AML-193 (cell line): Measurements from ENCODE around the gene PDP2.
"Not testable (repeated sequence)": the region's sequence is repeated elsewhere in the genome, so short reads cannot be mapped to it uniquely, and the experiment has no call there.

Experiments used
- DNase-seq, 2 experiments: peaks; one replicate each; lab custom pipeline; 2025; lab: John Stamatoyannopoulos, UW

The PDP2 gene

GRCh38 chr16:66853261-66854139 lies 26.8 kb upstream of the PDP2 start:
- no peak for DNase-seq

DNA sequence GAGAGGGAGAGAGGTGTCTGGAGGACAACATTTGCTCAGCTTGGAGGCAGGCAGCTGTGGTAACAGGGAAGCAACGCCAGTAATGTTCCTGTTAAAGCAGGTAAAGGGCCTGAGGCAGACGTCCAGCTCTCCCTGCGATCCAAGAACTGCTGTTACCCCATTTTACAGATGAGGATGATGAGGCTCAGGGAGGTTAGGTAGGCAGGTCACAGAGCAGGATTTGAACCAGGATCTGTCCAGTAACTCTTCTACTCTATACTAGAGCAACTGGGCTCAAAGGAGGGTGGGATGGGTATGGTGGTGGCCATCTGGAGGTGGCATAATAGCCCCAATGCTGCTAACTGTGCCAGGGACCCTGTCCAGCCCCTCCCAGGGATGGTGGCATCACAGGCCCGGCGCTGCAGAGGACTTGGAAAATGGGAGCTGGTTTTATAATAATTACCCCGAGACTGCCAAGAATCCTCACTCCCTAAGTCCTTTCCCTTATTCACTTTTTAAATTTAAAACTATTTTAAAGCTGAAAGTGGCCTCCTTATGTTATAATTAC lies 24.1 kb upstream of the PDP2 start:
- no peak for DNase-seq

DNA sequence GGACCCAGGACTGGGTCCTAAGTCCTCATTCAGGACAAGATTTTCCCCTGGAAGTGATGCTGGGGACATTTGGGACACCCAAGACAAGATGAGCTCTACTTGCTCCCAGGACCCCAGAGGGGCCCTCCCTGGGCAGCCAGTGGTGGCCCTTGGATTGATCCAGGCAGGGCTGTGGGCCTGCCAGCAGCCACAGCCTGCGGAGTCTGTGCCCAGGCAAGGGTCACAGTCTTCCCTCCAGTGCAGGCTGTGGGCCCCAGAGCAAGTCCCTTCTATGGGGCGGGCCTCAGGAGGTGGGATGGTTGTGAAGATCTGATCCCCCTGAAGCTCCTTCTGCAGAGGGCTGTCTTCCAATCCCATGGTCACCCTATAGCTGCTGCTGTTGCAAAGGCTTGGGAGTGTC lies 23.5 kb upstream of the PDP2 start:
- DNase-seq = no peak

DNA sequence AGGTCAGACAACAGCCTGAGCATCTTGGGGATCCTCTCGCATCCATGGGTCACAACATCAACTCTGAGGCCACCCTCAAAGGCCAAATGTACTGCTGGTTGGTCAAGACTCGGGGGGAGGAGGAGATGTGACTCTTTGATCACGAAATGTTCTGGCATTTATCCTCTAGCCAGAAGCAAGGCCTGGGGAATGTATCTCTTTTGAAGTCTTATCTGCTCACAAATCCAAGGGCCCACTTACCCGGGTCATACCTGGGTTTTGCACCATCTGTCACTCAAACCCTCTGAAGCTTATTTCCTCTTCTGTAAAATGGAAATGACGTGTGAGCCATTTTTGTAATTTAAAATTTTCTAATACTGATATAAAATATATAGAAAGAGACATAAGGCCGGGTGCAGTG lies 22.9 kb upstream of the PDP2 start:
- DNase-seq = no peak

DNA sequence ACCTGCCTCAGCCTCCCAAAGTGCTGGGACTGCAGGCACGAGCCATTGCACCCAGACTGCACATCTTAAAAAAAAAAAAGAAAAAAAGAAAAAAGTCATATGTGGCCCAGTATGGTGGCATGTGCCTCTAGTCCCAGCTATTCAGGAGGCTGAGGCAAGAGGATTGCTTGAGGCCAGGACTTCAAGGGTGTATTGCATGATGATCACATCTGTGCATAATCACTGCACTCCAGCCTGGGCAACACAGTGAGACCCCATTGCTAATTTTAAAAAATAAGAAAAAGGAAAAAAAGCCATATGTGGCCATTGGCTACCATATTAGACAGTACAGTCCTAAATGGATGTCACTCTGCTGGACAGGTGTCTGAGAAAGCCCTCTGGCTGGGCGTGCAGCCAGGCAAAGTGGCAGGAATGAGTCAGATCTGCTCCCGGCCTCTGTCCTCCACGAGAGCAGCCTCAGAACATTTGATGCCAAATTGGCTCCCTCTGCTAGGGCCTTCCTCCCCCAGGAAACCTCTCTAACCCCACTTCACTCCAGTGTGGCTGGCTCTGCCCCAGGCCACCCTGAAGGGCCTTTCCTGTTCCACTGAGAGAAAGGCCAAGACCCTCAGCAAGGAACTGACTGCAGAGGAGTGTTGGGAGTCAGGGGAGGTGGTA lies 21.4 kb upstream of the PDP2 start:
- no peak for DNase-seq

- DNase-seq = no peak
Observed at GRCh38 chr16:66859397-66860068, 20.8 kb upstream of the PDP2 start.

- no peak for DNase-seq
Observed at GRCh38 chr16:66862023-66862520, 18.2 kb upstream of the PDP2 start.

DNA sequence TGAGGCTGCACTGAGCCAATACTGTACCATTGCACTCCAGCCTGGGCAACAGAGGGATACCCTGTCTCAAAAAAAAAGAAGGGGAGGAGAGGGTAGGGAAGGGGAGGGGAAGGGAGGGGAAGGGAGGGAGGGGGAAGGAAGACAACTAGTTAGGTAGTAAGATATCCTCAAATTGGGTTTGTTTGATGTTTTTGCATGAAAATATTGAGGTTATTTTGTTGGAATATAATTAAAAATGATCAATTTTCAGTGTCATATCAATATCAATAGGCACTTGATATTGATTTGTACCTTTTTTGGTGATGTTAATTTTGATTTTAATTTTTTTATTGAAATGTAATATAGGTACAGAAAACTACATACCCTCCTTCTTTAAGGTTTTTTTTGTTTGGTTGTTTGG lies 16.6 kb upstream of the PDP2 start:
- DNase-seq = no peak

DNA sequence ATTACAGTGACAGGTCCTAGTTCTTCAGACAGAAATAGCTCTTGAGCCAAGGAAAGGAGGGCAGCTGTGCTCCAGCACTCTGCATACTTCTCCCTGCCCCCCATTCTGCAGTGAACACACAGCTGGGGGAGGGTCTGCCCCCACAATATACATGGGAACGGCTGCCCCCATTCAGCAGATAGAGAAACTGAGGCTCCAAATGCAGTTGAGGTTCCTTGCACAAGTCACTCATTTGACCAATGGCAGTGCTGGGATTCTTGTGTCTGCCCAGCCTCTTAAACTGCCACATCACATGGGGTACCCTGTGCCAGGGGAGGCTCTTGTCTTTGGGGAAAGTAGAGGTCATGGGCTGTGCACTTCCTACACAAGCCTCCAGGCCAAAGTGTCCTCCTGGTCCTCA lies 10.9 kb upstream of the PDP2 start:
- no peak for DNase-seq

DNA sequence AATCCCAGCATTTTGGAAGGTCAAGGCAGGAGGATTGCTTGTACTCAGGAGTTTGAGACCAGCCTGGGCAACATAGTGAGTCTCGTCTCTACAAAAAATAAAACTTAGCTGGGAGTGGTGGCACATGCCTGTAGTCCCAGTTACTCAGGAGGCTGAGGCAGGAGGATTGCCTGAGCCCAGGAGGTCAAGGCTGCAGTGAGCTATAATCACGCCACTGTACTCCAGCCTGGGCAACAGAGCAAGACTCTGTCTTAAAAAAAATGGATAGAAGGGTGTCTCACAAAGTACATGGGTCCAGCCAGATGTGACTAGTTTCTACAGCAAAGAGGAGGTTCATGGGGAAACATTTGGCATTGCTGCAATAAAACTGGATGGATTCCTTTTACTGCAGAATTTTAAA lies 9.0 kb upstream of the PDP2 start:
- not testable (repeated sequence) for DNase-seq

GRCh38 chr16:66871840-66872239 lies 8.5 kb upstream of the PDP2 start:
- no peak for DNase-seq

GRCh38 chr16:66872559-66872942 lies 7.8 kb upstream of the PDP2 start:
- DNase-seq = peak; percentile 25 to 26

DNA sequence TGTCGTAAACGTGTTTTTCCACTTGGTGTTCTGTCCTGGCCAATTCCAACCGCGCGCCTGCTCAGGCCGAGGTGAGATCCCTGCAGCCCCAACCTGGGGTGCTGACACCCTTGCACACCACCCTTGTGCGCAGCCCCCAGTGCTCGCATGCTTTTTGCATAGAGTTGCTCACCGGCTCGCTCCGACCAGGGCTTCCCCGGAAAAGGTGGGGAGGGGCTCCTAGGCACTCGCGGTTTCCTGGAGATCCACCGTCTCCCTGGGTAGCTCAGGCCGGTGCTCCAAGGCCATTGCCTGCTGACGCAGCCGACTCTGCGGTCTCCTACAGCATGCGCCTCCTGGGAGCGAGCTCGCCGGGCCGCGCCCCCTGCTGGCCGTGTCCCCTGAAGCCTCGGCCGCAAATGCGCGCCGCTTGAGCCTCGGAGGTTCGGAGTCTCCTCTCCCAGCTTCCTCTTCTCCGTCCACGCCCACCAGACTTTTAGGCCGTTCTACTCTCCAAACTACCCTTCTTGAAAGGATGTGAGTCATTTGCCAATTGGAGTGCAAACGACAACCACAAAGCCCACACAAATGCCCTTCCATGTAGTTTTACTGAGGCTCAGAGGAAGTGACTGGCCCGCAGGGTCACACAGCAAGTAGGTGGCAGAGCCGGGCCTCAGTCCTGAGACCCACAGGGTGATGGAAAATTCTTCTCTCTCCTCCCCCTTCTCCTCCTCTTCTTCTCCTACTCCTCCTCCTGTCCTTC lies 7.2 kb upstream of the PDP2 start:
- DNase-seq = peak; percentile 99 to 100

DNA sequence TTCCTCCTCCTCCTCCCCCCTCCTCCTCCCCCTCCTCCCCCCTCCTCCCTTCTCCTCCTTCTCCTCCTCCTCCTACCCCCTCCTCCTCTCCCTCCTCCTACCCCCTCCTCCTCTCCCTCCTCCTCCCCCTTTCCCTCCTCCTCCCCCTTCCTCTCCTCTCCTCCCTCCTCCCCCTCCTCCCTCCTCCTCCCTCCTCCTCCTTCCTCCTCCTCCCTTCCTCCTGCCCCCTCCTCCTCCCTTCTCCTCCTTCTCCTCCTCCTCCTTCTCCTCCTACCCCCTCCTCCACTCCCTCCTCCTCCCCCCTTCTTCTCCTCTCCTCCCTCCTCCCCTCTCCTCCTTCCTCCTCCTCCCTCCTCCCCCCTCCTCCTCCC lies 6.6 kb upstream of the PDP2 start:
- no peak for DNase-seq

DNA sequence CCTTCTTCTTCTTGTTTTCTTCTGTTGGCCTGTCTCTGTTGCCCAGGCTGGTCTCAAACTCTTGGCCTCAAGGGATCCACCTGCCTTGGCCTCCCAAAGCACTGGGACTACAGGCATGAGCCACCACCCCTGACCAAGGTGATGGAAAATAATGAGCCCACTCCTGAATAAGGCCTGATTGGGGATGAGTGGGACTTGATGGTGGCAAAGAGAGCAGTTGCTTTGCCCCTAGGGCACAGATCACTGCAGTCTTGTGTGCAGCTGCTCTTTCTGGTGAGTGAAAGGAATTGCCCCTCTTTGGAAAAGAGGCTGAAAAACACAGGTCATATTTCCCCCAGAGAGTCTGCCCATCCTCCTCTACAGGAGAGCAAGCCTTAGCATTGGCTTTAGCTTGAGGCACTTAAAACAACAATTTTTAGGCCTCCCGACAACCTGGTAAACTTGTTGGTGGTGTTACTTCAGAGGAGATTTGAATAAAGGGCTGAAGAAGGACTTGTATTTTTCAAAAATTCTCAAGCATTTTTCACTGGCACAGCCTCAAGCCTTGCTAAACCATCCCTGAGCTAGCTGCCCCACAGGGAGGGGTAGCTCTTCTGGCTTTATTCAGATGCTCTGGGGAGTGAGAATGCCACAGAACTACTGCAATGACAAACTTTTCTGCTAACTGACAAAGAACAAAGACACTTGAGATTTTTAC lies 6.1 kb upstream of the PDP2 start:
- DNase-seq = peak in 1 of 2 experiments; percentile 13

GRCh38 chr16:66878067-66878466 lies 2.2 kb upstream of the PDP2 start:
- DNase-seq = peak; percentile 71 to 75

GRCh38 chr16:66881014-66881417 lies 701 bp downstream of the PDP2 start:
- no peak for DNase-seq

DNA sequence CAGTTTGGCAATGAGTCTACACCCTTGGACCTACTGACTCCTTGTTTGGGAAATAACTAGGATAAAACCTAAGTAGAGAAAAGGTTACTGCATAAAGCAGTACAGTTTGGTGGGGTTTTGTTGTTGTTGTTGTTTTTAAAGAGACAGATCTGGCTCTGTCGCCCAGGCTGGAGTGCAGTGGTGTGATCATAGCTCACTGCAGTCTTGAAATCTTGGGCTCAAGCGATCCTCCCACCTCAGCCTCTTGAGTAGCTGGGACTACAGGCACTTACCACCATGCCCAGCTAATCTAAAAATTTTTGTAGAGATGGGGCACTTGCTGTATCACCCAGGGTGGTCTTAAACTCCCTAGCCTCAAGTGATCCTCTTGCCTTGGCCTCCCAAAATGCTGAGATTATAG lies 1.2 kb downstream of the PDP2 start:
- DNase-seq = no peak

DNA sequence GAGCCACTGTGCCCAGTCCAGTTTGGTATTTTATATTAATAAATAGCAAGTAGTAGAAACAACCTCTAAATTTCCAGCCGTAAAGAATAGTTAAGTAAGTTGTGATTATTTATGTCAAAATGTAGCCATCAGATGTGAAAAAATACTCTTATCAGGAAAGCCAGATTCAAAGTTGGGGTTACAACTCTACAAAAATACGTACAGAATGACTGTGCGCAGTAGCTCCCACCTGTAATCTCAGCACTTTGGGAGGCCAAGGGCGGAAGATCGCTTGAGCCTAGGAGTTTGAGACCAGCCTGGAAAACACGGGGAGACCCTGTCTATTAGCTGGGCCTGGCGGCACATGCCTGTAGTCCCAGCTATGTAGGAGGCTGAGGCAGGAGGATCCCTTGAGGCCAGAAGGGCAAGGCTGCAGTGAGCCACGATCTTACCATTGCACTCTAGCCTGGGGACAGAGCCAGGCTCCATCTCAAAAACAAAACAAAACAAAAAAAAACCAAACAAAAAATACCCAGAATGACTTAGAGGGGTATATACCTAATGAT lies 1.7 kb downstream of the PDP2 start:
- DNase-seq = no peak

- DNase-seq = no peak
Observed at GRCh38 chr16:66882702-66883101, 2.4 kb downstream of the PDP2 start.

DNA sequence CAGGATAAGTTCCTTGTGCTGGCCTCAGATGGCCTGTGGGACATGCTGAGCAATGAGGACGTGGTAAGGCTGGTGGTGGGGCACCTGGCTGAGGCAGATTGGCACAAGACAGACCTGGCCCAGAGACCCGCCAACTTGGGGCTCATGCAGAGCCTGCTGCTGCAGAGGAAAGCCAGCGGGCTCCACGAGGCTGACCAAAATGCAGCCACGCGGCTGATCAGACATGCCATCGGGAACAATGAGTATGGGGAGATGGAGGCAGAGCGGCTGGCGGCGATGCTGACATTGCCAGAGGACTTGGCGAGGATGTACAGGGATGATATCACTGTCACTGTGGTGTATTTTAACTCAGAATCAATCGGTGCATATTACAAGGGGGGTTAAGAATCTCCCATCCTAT lies 5.2 kb downstream of the PDP2 start:
- DNase-seq = no peak
